Panc1 (cell line): Measurements from ENCODE around the gene SIRPB2. TPM values are rescaled to one million over a fixed set of nuclear protein-coding genes. Genes with fewer than 3 reads are reported as not detected.

Experiments used
- ATAC-seq: fragments of 200-7000 bp; cut with Tn5 transposase; 2 replicates; pipeline ENCODE4 v1.9.1; 2020; ENCODE audit warnings: mild to moderate bottlenecking, moderate library complexity
- BruUV-seq: library from RNA; stranded (reverse); fragments of 400-500 nt; replicated peaks from 2 replicates; lab custom pipeline; 2021; lab: Mats Ljungman, UMichigan
- CTCF ChIA-PET: fragments of 300-600 bp; sonication (Branson Sonifier 250); formaldehyde crosslinking; loops from one replicate; lab custom pipeline; 2022; ENCODE audit warnings: antibody characterized with exemption; lab: Charles Lee
- POLR2A ChIA-PET: fragments of 300-600 bp; sonication (Branson Sonifier 250); formaldehyde crosslinking; loops from one replicate; lab custom pipeline; 2022; ENCODE audit warnings: antibody characterized with exemption; lab: Charles Lee
- DNase-seq: peaks from one replicate; pipeline ENCODE4 v3.0.0-alpha.2; 2010; ENCODE audit warnings: low read depth, low spot score
- H3K27ac ChIP-seq: 2 replicates; pipeline ENCODE4 v1.5.1; 2011; ENCODE audit warnings: mild to moderate bottlenecking, low read length, inconsistent platforms
- H3K27me3 ChIP-seq: fragments of 200-500 bp; sonication (Bioruptor generic); 2 replicates; pipeline ENCODE4 v1.6.0; 2014; ENCODE audit warnings: low read length, inconsistent platforms; ENCODE audit not compliant: control insufficient read depth, insufficient read depth
- H3K36me3 ChIP-seq: fragments of 200-500 bp; sonication (Bioruptor generic); 2 replicates; pipeline ENCODE4 v1.5.1; 2014; ENCODE audit warnings: inconsistent platforms, mild to moderate bottlenecking, low read length, moderate library complexity; ENCODE audit not compliant: control insufficient read depth, insufficient read depth
- H3K4me1 ChIP-seq: 2 replicates; pipeline ENCODE4 v1.5.1; 2011; ENCODE audit warnings: inconsistent platforms, mild to moderate bottlenecking, low read length, moderate library complexity; ENCODE audit not compliant: control insufficient read depth, insufficient read depth
- H3K4me3 ChIP-seq, 2 experiments: 2 replicates each; pipeline ENCODE4 v1.5.1; 2011 to 2012; ENCODE audit warnings: low read depth in 2 of 2, low read length in 2 of 2, mild to moderate bottlenecking in 2 of 2, inconsistent platforms in 1 of 2, moderate library complexity in 1 of 2
- H3K9me3 ChIP-seq: fragments of 200-500 bp; sonication (Bioruptor generic); 2 replicates; pipeline ENCODE4 v1.5.1; 2014; ENCODE audit warnings: low read depth, mild to moderate bottlenecking, inconsistent platforms, low read length, moderate library complexity; ENCODE audit not compliant: control insufficient read depth, insufficient read depth
- CTCF ChIP-seq: fragments of 450-650 bp; IDR thresholded peaks from 2 replicates; pipeline ENCODE4 v1.5.1; 2017; ENCODE audit warnings: mild to moderate bottlenecking
- POLR2AphosphoS5 ChIP-seq: IDR thresholded peaks from 2 replicates; pipeline ENCODE4 v1.6.1; 2012; ENCODE audit warnings: mild to moderate bottlenecking, low read depth, low read length, moderate library complexity
- REST ChIP-seq, 2 experiments: IDR thresholded peaks; 2 replicates each; pipeline ENCODE4 v1.6.1; 2011 to 2012; ENCODE audit warnings: low read depth in 2 of 2, control low read depth in 1 of 2, low read length in 1 of 2, mild to moderate bottlenecking in 1 of 2, moderate library complexity in 1 of 2; ENCODE audit not compliant: insufficient read depth in 1 of 2
- SIN3A ChIP-seq: IDR thresholded peaks from 2 replicates; pipeline ENCODE4 v1.6.1; 2012; ENCODE audit warnings: low read depth, mild to moderate bottlenecking, low read length, moderate library complexity, borderline replicate concordance; ENCODE audit not compliant: insufficient read depth
- TCF7L2 ChIP-seq: IDR thresholded peaks from 2 replicates; pipeline ENCODE4 v1.6.1; 2011; ENCODE audit warnings: mild to moderate bottlenecking, low read depth, low read length, inconsistent platforms
- in situ Hi-C: cut with HindIII; loops from 2 replicates; pipeline ENCODE4 v1.10.0; 2016; ENCODE audit warnings: low sequenced_read_pairs, low pct_unique_long_range_greater_than_20kb
- intact Hi-C: fragments of 100-400 bp; cut with micrococcal nuclease; formaldehyde crosslinking; loops from one replicate; pipeline ENCODE4 v1.10.0; 2022; ENCODE audit not compliant: unreplicated experiment
- total RNA-seq: library from RNA; stranded (reverse); gene quantifications from one replicate; pipeline ENCODE4 v1.2.1, GENCODE V29; 2021; ENCODE audit not compliant: unreplicated experiment

SIRPB2 gene
- total RNA-seq, 1 experiment from 2014 or later: not detected

GRCh38 chr20:1469306-1469905, 21.8 kb downstream of the SIRPB2 start:
- DNase-seq (no peak), ATAC-seq (no peak)
- TF ChIP-seq TCF7L2: no peak
- no peak for TF ChIP-seq SIN3A
- no peak for TF ChIP-seq REST (IDR thresholded peaks at IDR 0.05; ENCODE audit: insufficient read depth in 1 of 2, low read depth in 2 of 2, low read length in 1 of 2)
- TF ChIP-seq CTCF: no peak
- no peak for TF ChIP-seq POLR2AphosphoS5
- peak overlapping the region; percentile 67 for H3K27ac ChIP-seq
- peaks cover 3% of the 10 kb centered on the region; the same call in 1 of the 2 replicates for H3K36me3 ChIP-seq
- H3K27me3 ChIP-seq: no peaks in the 10 kb centered on the region
- no TSS peak for BruUV-seq
- ChIA-PET CTCF (interaction anchor here (0.6 to 4.1 kb wide), 5 partner anchors 35 to 893 kb away, joined by 4 to 16 read pairs (median 7); no protein-coding TSS in a partner anchor), POLR2A (interaction anchor here (0.7 kb wide), 1 partner anchor 337 kb away, joined by 7 read pairs; no protein-coding TSS in a partner anchor)
- no peak overlapping the region for H3K4me3 ChIP-seq
- in situ Hi-C loops: no loop called here
- H3K9me3 ChIP-seq: no peaks in the 10 kb centered on the region
- peaks cover 31% of the 10 kb centered on the region for H3K4me1 ChIP-seq
- intact Hi-C loops: loop anchor here (5.0 kb wide), 1 partner anchor 142 kb away; the partner anchor contains the start of gene SDCBP2

- H3K27ac ChIP-seq: peak overlapping the region; percentile 58; the same call in 1 of the 2 replicates
Measured at GRCh38 chr20:1468117-1468624, 23.0 kb downstream of the SIRPB2 start.

More at GRCh38 chr20:1468117-1468624, 23.0 kb downstream of the SIRPB2 start:
- DNase-seq: no peak
- POLR2A ChIA-PET: no interaction called here
- CTCF ChIA-PET: interaction anchor here (0.5 to 4.1 kb wide), 3 partner anchors 36 to 156 kb away, joined by 3 to 16 read pairs (median 10); no protein-coding TSS in a partner anchor
- no peak for ATAC-seq
- Histone ChIP-seq H3K36me3 (peaks cover 5% of the 10 kb centered on the region), H3K4me3 (no peak overlapping the region), H3K4me1 (peaks cover 31% of the 10 kb centered on the region), H3K9me3 (no peaks in the 10 kb centered on the region), H3K27me3 (no peaks in the 10 kb centered on the region)
- BruUV-seq: no TSS peak
- intact Hi-C loops: loop anchor here (5.0 kb wide), 1 partner anchor 141 kb away; the partner anchor contains the start of gene SDCBP2
- in situ Hi-C loops: no loop called here
- TF ChIP-seq TCF7L2 (no peak), POLR2AphosphoS5 (no peak), SIN3A (no peak), REST (IDR thresholded peaks at IDR 0.05; ENCODE audit: insufficient read depth in 1 of 2, low read depth in 2 of 2, low read length in 1 of 2) (no peak), CTCF (no peak)
